Measurements from ENCODE around the gene RGL2.

Gene RGL2

GRCh38 chr6:33306356-33306755 lies 7.6 kb upstream of the RGL2 start:
- no peak for TF ChIP-seq GATA3 (IDR thresholded peaks at IDR 0.05; ENCODE audit: low read depth, low read length)
- TF ChIP-seq GATA2 (IDR thresholded peaks at IDR 0.05; ENCODE audit: low read depth, low read length) = no peak

- no peak for TF ChIP-seq GATA2 (IDR thresholded peaks at IDR 0.05; ENCODE audit: low read depth, low read length)
- TF ChIP-seq GATA3 (IDR thresholded peaks at IDR 0.05; ENCODE audit: low read depth, low read length) = no peak
These were observed 6.3 kb upstream of the RGL2 start for GRCh38 chr6:33305052-33305451.

GRCh38 chr6:33304216-33304615 lies 5.5 kb upstream of the RGL2 start:
- TF ChIP-seq GATA3 (IDR thresholded peaks at IDR 0.05; ENCODE audit: low read depth, low read length) = no peak
- no peak for TF ChIP-seq GATA2 (IDR thresholded peaks at IDR 0.05; ENCODE audit: low read depth, low read length)

GRCh38 chr6:33301877-33302276 lies 3.1 kb upstream of the RGL2 start:
- TF ChIP-seq GATA3 (IDR thresholded peaks at IDR 0.05; ENCODE audit: low read depth, low read length) (no peak), GATA2 (IDR thresholded peaks at IDR 0.05; ENCODE audit: low read depth, low read length) (no peak)

GRCh38 chr6:33299237-33299944 lies 649 bp upstream of the RGL2 start:
- TF ChIP-seq GATA3 (IDR thresholded peaks at IDR 0.05; ENCODE audit: low read depth, low read length) (no peak), GATA2 (IDR thresholded peaks at IDR 0.05; ENCODE audit: low read depth, low read length) (no peak)

GRCh38 chr6:33297956-33298772 lies 578 bp downstream of the RGL2 start:
- TF ChIP-seq GATA3 (IDR thresholded peaks at IDR 0.05; ENCODE audit: low read depth, low read length) = no peak
- no peak for TF ChIP-seq GATA2 (IDR thresholded peaks at IDR 0.05; ENCODE audit: low read depth, low read length)

GRCh38 chr6:33297406-33297955 lies 1.3 kb downstream of the RGL2 start:
- TF ChIP-seq GATA2 (IDR thresholded peaks at IDR 0.05; ENCODE audit: low read depth, low read length) (no peak), GATA3 (IDR thresholded peaks at IDR 0.05; ENCODE audit: low read depth, low read length) (no peak)

GRCh38 chr6:33296797-33297405 lies 1.8 kb downstream of the RGL2 start:
- TF ChIP-seq GATA3 (IDR thresholded peaks at IDR 0.05; ENCODE audit: low read depth, low read length) (no peak), GATA2 (IDR thresholded peaks at IDR 0.05; ENCODE audit: low read depth, low read length) (no peak)

GRCh38 chr6:33295621-33296369 lies 2.9 kb downstream of the RGL2 start:
- no peak for TF ChIP-seq GATA2 (IDR thresholded peaks at IDR 0.05; ENCODE audit: low read depth, low read length)
- no peak for TF ChIP-seq GATA3 (IDR thresholded peaks at IDR 0.05; ENCODE audit: low read depth, low read length)

GRCh38 chr6:33294086-33294823 lies 4.5 kb downstream of the RGL2 start:
- TF ChIP-seq GATA3 (IDR thresholded peaks at IDR 0.05; ENCODE audit: low read depth, low read length) = no peak
- TF ChIP-seq GATA2 (IDR thresholded peaks at IDR 0.05; ENCODE audit: low read depth, low read length) = no peak

- TF ChIP-seq GATA2 (IDR thresholded peaks at IDR 0.05; ENCODE audit: low read depth, low read length) (no peak), GATA3 (IDR thresholded peaks at IDR 0.05; ENCODE audit: low read depth, low read length) (no peak)
These were observed 5.6 kb downstream of the RGL2 start for GRCh38 chr6:33292996-33293682.

- TF ChIP-seq GATA2 (IDR thresholded peaks at IDR 0.05; ENCODE audit: low read depth, low read length) (no peak), GATA3 (IDR thresholded peaks at IDR 0.05; ENCODE audit: low read depth, low read length) (no peak)
These were observed 8.3 kb downstream of the RGL2 start for GRCh38 chr6:33290459-33290858.

Data from SH-SY5Y (cell line).